GM18511 (cell line): ENCODE results near the gene BCAR1.
"Not testable (repeated sequence)": the region's sequence is repeated elsewhere in the genome, so short reads cannot be mapped to it uniquely, and the experiment has no call there.

Experiments
- ATAC-seq: cut with Tn5 transposase; IDR thresholded peaks from one replicate; pipeline ENCODE4 v1.9.1; 2021; ENCODE audit warnings: mild to moderate bottlenecking, moderate library complexity; ENCODE audit not compliant: unreplicated experiment

Gene BCAR1

GRCh38 chr16:75251280-75252048 is at the start of gene BCAR1:
TSS of gene BCAR1 (minus strand) at chr16:75251624. CDS start at chr16:75251482, 142 bp downstream.
- peak; percentile 82 for ATAC-seq

GRCh38 chr16:75298267-75298666 is 46.8 kb upstream of the BCAR1 start:
- ATAC-seq = no peak

GRCh38 chr16:75296606-75297005 is 45.2 kb upstream of the BCAR1 start:
- no peak for ATAC-seq

GRCh38 chr16:75294773-75295459 is 43.5 kb upstream of the BCAR1 start:
- no peak for ATAC-seq

GRCh38 chr16:75293772-75294171 is 42.3 kb upstream of the BCAR1 start:
- no peak for ATAC-seq

- no peak for ATAC-seq
Observed at GRCh38 chr16:75293173-75293572, 41.7 kb upstream of the BCAR1 start.

GRCh38 chr16:75292691-75293090 is 41.3 kb upstream of the BCAR1 start:
- no peak for ATAC-seq

GRCh38 chr16:75289189-75289588 is 37.8 kb upstream of the BCAR1 start:
- ATAC-seq = no peak

GRCh38 chr16:75288596-75289120 is 37.2 kb upstream of the BCAR1 start:
- ATAC-seq = no peak

GRCh38 chr16:75288181-75288580 is 36.8 kb upstream of the BCAR1 start:
- ATAC-seq = no peak

- ATAC-seq = no peak
Observed at GRCh38 chr16:75287708-75288107, 36.3 kb upstream of the BCAR1 start.

GRCh38 chr16:75286389-75286788 is 35.0 kb upstream of the BCAR1 start:
- no peak for ATAC-seq

GRCh38 chr16:75282466-75283281 is 31.2 kb upstream of the BCAR1 start:
- ATAC-seq = no peak

GRCh38 chr16:75281826-75282225 is 30.4 kb upstream of the BCAR1 start:
- no peak for ATAC-seq

- ATAC-seq = not testable (repeated sequence)
Observed at GRCh38 chr16:75281009-75281408, 29.6 kb upstream of the BCAR1 start.

GRCh38 chr16:75280331-75280804 is 28.9 kb upstream of the BCAR1 start:
- no peak for ATAC-seq

GRCh38 chr16:75279305-75279704 is 27.9 kb upstream of the BCAR1 start:
- ATAC-seq = no peak

- ATAC-seq = no peak
Observed at GRCh38 chr16:75273054-75273925, 21.9 kb upstream of the BCAR1 start.

GRCh38 chr16:75272629-75273028 is 21.2 kb upstream of the BCAR1 start:
- not testable (repeated sequence) for ATAC-seq

- ATAC-seq = peak; percentile 65
Observed at GRCh38 chr16:75272097-75272551, 20.7 kb upstream of the BCAR1 start.
